Mesothelial cell of epicardium (in vitro differentiated cells): Measurements from ENCODE around the gene SOS2. TPM values are rescaled to one million over a fixed set of nuclear protein-coding genes. Genes with fewer than 3 reads are reported as not detected.

Experiments used
- DNase-seq, 2 experiments: peaks; one replicate each; pipeline ENCODE4 v3.0.0; 2021; ENCODE audit warnings: low spot score in 2 of 2; ENCODE audit not compliant: unreplicated experiment in 2 of 2
- H3K27ac Mint-ChIP-seq: 2 replicates; pipeline ENCODE4 v1.8.0; 2021; ENCODE audit warnings: mixed read lengths
- H3K27me3 Mint-ChIP-seq: 2 replicates; pipeline ENCODE4 v1.8.0; 2021; ENCODE audit warnings: low read depth, mixed read lengths
- H3K36me3 Mint-ChIP-seq: 2 replicates; pipeline ENCODE4 v1.8.0; 2021; ENCODE audit warnings: mixed read lengths
- H3K4me1 Mint-ChIP-seq: 2 replicates; pipeline ENCODE4 v1.8.0; 2021; ENCODE audit warnings: mixed read lengths
- H3K4me3 Mint-ChIP-seq: 2 replicates; pipeline ENCODE4 v1.8.0; 2021; ENCODE audit warnings: mild to moderate bottlenecking, moderate library complexity, mixed read lengths
- H3K9me3 Mint-ChIP-seq: 2 replicates; pipeline ENCODE4 v1.8.0; 2021; ENCODE audit warnings: mixed read lengths
- CTCF ChIP-seq: fragments of 200-600 bp; sonication (generic); IDR thresholded peaks from one replicate; pipeline ENCODE4 v1.5.0; 2021; ENCODE audit warnings: antibody characterized with exemption; ENCODE audit not compliant: unreplicated experiment
- total RNA-seq: library from RNA; stranded (reverse); gene quantifications from 3 replicates; pipeline ENCODE4 v1.2.1, GENCODE V29; 2021

The SOS2 gene
- total RNA-seq, 1 donor from 2014 or later: 47.0 TPM

GRCh38 chr14:50085570-50086320, 145.6 kb downstream of the SOS2 start:
- no peak for DNase-seq

GRCh38 chr14:50084666-50085065, 146.7 kb downstream of the SOS2 start:
- Mint-ChIP-seq H3K27ac (no peak overlapping the region), H3K9me3 (no peaks in the 10 kb centered on the region), H3K36me3 (no peaks in the 10 kb centered on the region), H3K4me3 (no peak overlapping the region), H3K27me3 (no peaks in the 10 kb centered on the region), H3K4me1 (peaks cover 19% of the 10 kb centered on the region)
- no peak for TF ChIP-seq CTCF
- no peak for DNase-seq

More at GRCh38 chr14:50085570-50086320, 145.6 kb downstream of the SOS2 start:
- Mint-ChIP-seq H3K9me3 (no peaks in the 10 kb centered on the region), H3K4me3 (no peak overlapping the region), H3K27ac (no peak overlapping the region), H3K36me3 (no peaks in the 10 kb centered on the region), H3K27me3 (no peaks in the 10 kb centered on the region), H3K4me1 (peaks cover 19% of the 10 kb centered on the region)
- no peak for TF ChIP-seq CTCF

GRCh38 chr14:50083467-50084337, 147.7 kb downstream of the SOS2 start:
- DNase-seq: no peak
- Mint-ChIP-seq H3K27ac (peak overlapping the region; percentile 36), H3K36me3 (no peaks in the 10 kb centered on the region), H3K4me3 (no peak overlapping the region), H3K9me3 (no peaks in the 10 kb centered on the region), H3K27me3 (no peaks in the 10 kb centered on the region), H3K4me1 (peaks cover 19% of the 10 kb centered on the region)
- no peak for TF ChIP-seq CTCF

- no peaks in the 10 kb centered on the region for H3K36me3 Mint-ChIP-seq
- DNase-seq: no peak
Observed at GRCh38 chr14:50082784-50083466, 148.5 kb downstream of the SOS2 start.

More at GRCh38 chr14:50082784-50083466, 148.5 kb downstream of the SOS2 start:
- Mint-ChIP-seq H3K27me3 (no peaks in the 10 kb centered on the region), H3K9me3 (no peaks in the 10 kb centered on the region), H3K27ac (peak overlapping the region; percentile 97), H3K4me1 (peaks cover 19% of the 10 kb centered on the region), H3K4me3 (no peak overlapping the region)
- no peak for TF ChIP-seq CTCF
